ENCODE results near the gene CAT. TPM values are rescaled to one million over a fixed set of nuclear protein-coding genes. Genes with fewer than 3 reads are reported as not detected.

Gene CAT
- total RNA-seq, 2 donors from 2014 or later: 88.4 to 92.3 TPM

DNA sequence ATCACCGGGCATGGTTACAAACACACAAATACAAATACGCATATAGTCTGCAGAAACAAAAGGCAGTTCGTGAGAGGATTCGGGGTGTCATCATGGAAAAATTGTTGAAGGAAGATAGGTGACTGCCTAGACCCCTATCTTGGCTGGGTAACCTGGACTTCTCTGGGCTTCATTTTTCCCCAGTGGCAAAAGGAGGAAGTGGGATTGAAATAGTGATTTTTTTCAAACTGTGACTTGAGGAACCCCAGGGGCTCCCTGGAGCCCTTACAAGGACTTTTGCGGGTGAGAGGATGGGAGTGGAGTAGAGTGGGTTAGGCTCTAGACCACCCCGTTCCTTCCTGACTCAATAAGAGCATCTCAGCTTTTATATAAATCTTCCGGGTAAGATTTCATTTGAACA lies 75.9 kb downstream of the CAT start:
- Histone ChIP-seq H3K36me3 (no peaks in the 10 kb centered on the region), H3K9me3 (no peaks in the 10 kb centered on the region), H3K4me3 (no peak overlapping the region), H3K27ac (no peak overlapping the region), H3K9ac (ENCODE audit: low read depth in 2 of 2, low read length in 2 of 2) (no peak overlapping the region), H3K27me3 (no peaks in the 10 kb centered on the region), H3K4me1 (no peaks in the 10 kb centered on the region)
- intact Hi-C loops (cut with DNase I): loop anchor here (5.0 kb wide), 1 partner anchor 378 kb away; no protein-coding TSS in a partner anchor
- no peak for TF ChIP-seq CTCF (IDR thresholded peaks at IDR 0.05)
- DNase-seq: no peak

- DNase-seq: no peak
- intact Hi-C loops (cut with DNase I): no loop called here
- no peaks in the 10 kb centered on the region for H3K27me3 ChIP-seq
Observed at GRCh38 chr11:34516247-34517040, 77.7 kb downstream of the CAT start.

GRCh38 chr11:34519595-34520235 lies 81.0 kb downstream of the CAT start:
- TF ChIP-seq CTCF (IDR thresholded peaks at IDR 0.05): no peak
- H3K27ac ChIP-seq: no peak overlapping the region
- H3K4me1 ChIP-seq: no peaks in the 10 kb centered on the region
- intact Hi-C loops (cut with DNase I): no loop called here
- no peak overlapping the region for H3K4me3 ChIP-seq
- H3K9me3 ChIP-seq: no peaks in the 10 kb centered on the region
- H3K36me3 ChIP-seq: no peaks in the 10 kb centered on the region
- no peak for DNase-seq
- H3K9ac ChIP-seq (ENCODE audit: low read depth in 2 of 2, low read length in 2 of 2): no peak overlapping the region
- H3K27me3 ChIP-seq: no peaks in the 10 kb centered on the region

More at GRCh38 chr11:34516247-34517040, 77.7 kb downstream of the CAT start:
- H3K9me3 ChIP-seq: no peaks in the 10 kb centered on the region
- no peak for TF ChIP-seq CTCF (IDR thresholded peaks at IDR 0.05)
- H3K4me3 ChIP-seq: no peak overlapping the region
- H3K4me1 ChIP-seq: no peaks in the 10 kb centered on the region
- H3K36me3 ChIP-seq: no peaks in the 10 kb centered on the region
- H3K9ac ChIP-seq (ENCODE audit: low read depth in 2 of 2, low read length in 2 of 2): no peak overlapping the region
- H3K27ac ChIP-seq: no peak overlapping the region

GRCh38 chr11:34521265-34521664 lies 82.5 kb downstream of the CAT start:
- H3K9me3 ChIP-seq: no peaks in the 10 kb centered on the region
- DNase-seq: no peak
- no peaks in the 10 kb centered on the region for H3K36me3 ChIP-seq
- intact Hi-C loops (cut with DNase I): no loop called here
- no peak for TF ChIP-seq CTCF (IDR thresholded peaks at IDR 0.05)
- H3K9ac ChIP-seq (ENCODE audit: low read depth in 2 of 2, low read length in 2 of 2): no peak overlapping the region
- H3K27ac ChIP-seq: no peak overlapping the region
- no peaks in the 10 kb centered on the region for H3K4me1 ChIP-seq
- no peaks in the 10 kb centered on the region for H3K27me3 ChIP-seq
- H3K4me3 ChIP-seq: no peak overlapping the region

Other genes with a start within 250 kb of the CAT start
- gene ABTB2, start 80.9 kb upstream of the CAT start, total RNA-seq: 10 to 100 TPM in 1 of 2 donors, 1 to 10 TPM in 1; 5.8 to 11.1 TPM
- not detected for gene ELF5, start 74.9 kb downstream of the CAT start, total RNA-seq
- gene EHF, start 182.2 kb downstream of the CAT start, total RNA-seq: 100 to 1,000 TPM; 289 to 316 TPM